ENCODE measurements around the gene C2orf78. TPM values are rescaled to one million over a fixed set of nuclear protein-coding genes. Genes with fewer than 3 reads are reported as not detected.
A peak's percentile ranks its signal among the peaks of the same experiment; 100 is the strongest.

Gene C2orf78
- total RNA-seq, 1 donor from 2014 or later = not detected

DNA sequence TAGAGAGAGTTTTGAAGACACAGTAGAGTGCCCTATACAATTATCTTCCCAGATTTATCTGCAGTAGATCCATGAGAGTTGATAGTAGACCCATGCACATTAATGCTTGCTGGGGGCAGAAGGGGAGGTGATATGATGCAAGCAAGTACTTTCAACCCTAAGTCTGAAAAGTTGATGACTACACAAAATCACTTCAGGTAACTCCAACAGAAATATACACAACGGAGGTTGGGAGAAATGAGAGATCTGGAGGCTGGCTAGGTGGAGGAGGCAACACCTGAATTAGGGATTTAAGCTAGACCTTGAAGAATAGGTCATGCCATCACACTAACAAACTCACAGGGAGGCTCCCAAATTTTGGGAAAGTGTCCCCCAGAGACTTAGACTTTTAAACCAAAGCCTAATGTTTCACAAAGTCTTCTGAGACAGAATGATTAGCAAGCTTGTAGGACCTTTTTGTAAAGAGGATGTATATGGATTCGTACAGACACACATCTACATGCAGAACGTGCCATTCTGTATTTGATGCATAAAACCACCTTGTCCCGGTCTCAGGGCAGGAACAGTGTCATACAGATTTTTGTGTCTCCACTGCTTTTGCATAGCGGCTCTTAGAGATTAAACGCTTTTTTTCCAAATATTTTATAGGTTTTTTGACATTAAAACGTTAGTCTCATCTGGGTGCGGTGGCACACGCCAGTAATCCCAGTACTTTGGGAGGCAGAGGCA is 43.8 kb downstream of the C2orf78 start:
- TF ChIP-seq, protein P1, sequence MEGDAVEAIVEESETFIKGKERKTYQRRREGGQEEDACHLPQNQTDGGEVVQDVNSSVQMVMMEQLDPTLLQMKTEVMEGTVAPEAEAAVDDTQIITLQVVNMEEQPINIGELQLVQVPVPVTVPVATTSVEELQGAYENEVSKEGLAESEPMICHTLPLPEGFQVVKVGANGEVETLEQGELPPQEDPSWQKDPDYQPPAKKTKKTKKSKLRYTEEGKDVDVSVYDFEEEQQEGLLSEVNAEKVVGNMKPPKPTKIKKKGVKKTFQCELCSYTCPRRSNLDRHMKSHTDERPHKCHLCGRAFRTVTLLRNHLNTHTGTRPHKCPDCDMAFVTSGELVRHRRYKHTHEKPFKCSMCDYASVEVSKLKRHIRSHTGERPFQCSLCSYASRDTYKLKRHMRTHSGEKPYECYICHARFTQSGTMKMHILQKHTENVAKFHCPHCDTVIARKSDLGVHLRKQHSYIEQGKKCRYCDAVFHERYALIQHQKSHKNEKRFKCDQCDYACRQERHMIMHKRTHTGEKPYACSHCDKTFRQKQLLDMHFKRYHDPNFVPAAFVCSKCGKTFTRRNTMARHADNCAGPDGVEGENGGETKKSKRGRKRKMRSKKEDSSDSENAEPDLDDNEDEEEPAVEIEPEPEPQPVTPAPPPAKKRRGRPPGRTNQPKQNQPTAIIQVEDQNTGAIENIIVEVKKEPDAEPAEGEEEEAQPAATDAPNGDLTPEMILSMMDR (conservative IDR thresholded peaks at IDR 0.05) = no peak
- peaks cover 46% of the 10 kb centered on the region for H3K27me3 Mint-ChIP-seq (ENCODE audit: low read depth)
- H3K9me3 Mint-ChIP-seq = no peaks in the 10 kb centered on the region
- H3K36me3 Mint-ChIP-seq (ENCODE audit: low read depth) = peaks cover 4% of the 10 kb centered on the region
- H3K4me3 Mint-ChIP-seq = peak overlapping the region; percentile 52
- DNase-seq (ENCODE audit: low read depth, low spot score) = no peak
- peaks cover 22% of the 10 kb centered on the region for H3K4me1 Mint-ChIP-seq
- H3K27ac Mint-ChIP-seq (ENCODE audit: unreplicated experiment) = no peak overlapping the region

DNA sequence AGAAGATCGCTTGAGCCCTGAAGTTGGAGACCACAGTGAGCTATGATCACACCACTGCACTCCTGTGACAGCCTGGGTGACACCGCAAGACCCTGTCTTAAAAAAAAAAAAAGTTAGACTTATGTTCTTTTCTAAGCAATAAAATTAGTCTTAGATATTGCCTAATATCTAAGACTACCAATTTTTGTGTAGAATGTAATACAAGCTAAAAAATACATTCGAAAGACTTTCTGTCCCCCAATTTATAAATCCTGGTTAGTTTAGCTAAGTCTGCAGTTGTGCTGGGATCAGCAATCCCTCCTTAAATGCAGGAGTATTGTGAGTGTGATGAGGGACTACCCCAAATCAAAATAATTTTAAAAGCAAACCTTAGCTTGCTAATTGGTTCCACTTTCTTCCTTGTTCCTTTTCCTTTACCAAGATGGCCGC is 44.4 kb downstream of the C2orf78 start:
- peak overlapping the region; percentile 83 for H3K4me3 Mint-ChIP-seq
- peaks cover 4% of the 10 kb centered on the region for H3K36me3 Mint-ChIP-seq (ENCODE audit: low read depth)
- H3K9me3 Mint-ChIP-seq = no peaks in the 10 kb centered on the region
- no peak for DNase-seq (ENCODE audit: low read depth, low spot score)
- TF ChIP-seq, protein P1 (conservative IDR thresholded peaks at IDR 0.05) = no peak
- H3K4me1 Mint-ChIP-seq = peaks cover 22% of the 10 kb centered on the region
- no peak overlapping the region for H3K27ac Mint-ChIP-seq (ENCODE audit: unreplicated experiment)
- H3K27me3 Mint-ChIP-seq (ENCODE audit: low read depth) = peaks cover 40% of the 10 kb centered on the region

DNA sequence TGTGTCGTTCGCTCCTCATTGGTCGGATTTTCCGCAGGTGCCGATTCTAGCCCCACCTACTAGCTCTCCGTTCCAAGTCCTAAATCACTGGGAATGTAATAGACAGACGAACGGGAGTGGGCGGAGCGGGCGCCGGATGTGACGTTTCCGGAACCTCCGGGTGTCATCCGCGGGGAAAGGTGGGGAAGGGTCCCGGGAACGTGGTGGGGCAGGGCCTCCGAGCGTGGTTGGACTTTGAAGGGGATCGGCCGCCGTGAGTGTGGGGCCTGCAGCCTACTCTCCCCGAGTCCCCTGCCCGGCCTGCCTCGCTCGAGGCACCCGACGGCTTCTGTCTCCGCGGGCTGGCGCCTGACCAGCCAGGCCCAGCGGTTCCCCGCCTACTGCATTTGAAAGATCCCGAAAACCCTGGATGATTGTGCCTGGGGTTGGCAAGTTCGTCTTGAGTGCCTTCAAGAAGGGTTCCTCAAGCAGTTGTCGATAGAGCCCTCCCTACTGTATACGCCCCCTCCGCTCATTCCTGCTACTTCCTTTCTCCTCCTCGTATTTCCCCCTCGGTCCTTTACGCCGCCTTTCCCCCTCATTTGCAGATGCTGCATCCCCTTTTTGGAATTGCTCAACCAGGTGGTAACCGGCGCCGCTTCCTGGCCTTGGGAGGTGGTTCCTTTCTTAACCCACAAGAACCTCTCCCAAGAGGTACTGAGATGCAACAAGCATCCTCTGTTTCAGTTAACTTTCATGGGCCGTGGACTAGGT is 45.0 kb downstream of the C2orf78 start, which contains the start of gene STAMBP:
Gene STAMBP, plus strand, starts transcription at position 144 of the 753 bp plus-strand sequence. CDS start 1,896 bp downstream, outside the sequence.
- peak; percentile 91 for DNase-seq (ENCODE audit: low read depth, low spot score)
- TF ChIP-seq, protein P1 (conservative IDR thresholded peaks at IDR 0.05) = no peak
- Mint-ChIP-seq H3K27ac (ENCODE audit: unreplicated experiment) (peak within 1 kb of the TSS; percentile 92), H3K4me1 (peaks cover 22% of the 10 kb centered on the region), H3K9me3 (no peaks in the 10 kb centered on the region), H3K4me3 (peak within 1 kb of the TSS; percentile 83), H3K36me3 (ENCODE audit: low read depth) (peaks cover 4% of the 10 kb centered on the region), H3K27me3 (ENCODE audit: low read depth) (peaks cover 37% of the 10 kb centered on the region)

DNA sequence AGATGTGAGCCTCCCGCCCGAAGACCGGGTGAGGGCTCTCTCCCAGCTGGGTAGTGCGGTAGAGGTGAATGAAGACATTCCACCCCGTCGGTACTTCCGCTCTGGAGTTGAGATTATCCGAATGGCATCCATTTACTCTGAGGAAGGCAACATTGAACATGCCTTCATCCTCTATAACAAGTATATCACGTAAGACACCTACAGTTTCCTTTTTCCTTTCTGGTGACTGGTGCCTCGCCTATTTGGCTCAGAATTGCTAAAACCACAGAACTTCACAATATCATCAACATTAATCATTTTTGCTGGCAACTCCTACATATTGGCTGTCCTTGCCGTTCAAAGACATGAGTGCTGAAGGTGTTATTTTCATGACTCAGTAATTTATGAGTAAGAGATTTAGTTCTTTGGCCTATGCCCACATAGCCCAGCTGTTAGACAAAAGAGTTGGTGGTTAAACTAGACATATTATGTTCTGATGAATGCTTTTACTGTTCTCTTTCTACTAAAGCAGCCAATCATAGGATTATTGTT is 47.0 kb downstream of the C2orf78 start:
- Mint-ChIP-seq H3K27ac (ENCODE audit: unreplicated experiment) (no peak overlapping the region), H3K4me3 (peak overlapping the region; percentile 83), H3K27me3 (ENCODE audit: low read depth) (peaks cover 22% of the 10 kb centered on the region), H3K4me1 (peaks cover 22% of the 10 kb centered on the region), H3K9me3 (no peaks in the 10 kb centered on the region), H3K36me3 (ENCODE audit: low read depth) (peaks cover 4% of the 10 kb centered on the region)
- DNase-seq (ENCODE audit: low read depth, low spot score) = no peak
- TF ChIP-seq, protein P1 (conservative IDR thresholded peaks at IDR 0.05) = no peak

DNA sequence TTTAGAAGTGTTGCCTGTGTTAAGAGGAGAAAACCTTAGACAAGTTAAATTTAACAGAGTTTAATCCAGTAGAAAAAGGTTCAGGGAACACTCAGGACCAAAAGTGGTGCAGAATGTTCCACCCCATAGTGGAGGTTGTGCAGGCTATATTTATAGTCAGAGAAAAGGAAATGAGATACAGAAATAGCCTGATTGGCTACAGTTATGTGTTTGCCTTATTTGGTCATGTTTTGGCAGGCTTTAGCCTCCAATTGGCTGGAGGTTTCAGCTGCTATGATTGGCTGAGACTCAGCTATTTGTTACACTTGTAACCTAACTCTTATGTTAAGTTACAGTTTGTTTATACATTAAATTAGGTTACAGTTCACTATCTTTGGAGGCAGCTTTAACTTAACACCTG is 48.9 kb downstream of the C2orf78 start:
- Mint-ChIP-seq H3K4me1 (peaks cover 22% of the 10 kb centered on the region), H3K9me3 (no peaks in the 10 kb centered on the region), H3K27ac (ENCODE audit: unreplicated experiment) (no peak overlapping the region), H3K4me3 (no peak overlapping the region), H3K27me3 (ENCODE audit: low read depth) (peaks cover 3% of the 10 kb centered on the region), H3K36me3 (ENCODE audit: low read depth) (peaks cover 4% of the 10 kb centered on the region)
- DNase-seq (ENCODE audit: low read depth, low spot score) = no peak
- TF ChIP-seq, protein P1 (conservative IDR thresholded peaks at IDR 0.05) = no peak

Measured in neural crest cell (in vitro differentiated cells).